Progenitor cell of endocrine pancreas (in vitro differentiated cells): ENCODE results near the gene CERK. TPM values are rescaled to one million over a fixed set of nuclear protein-coding genes. Genes with fewer than 3 reads are reported as not detected.
A peak's percentile ranks its signal among the peaks of the same experiment; 100 is the strongest.
"Not testable (repeated sequence)": the region's sequence is repeated elsewhere in the genome, so short reads cannot be mapped to it uniquely, and the experiment has no call there.

Experiments
- DNase-seq: peaks from one replicate; pipeline ENCODE4 v3.0.0; 2021; ENCODE audit warnings: low spot score; ENCODE audit not compliant: unreplicated experiment
- H3K27ac Mint-ChIP-seq: 2 replicates; pipeline ENCODE4 v1.8.0; 2021; ENCODE audit warnings: mild to moderate bottlenecking, moderate library complexity, mixed read lengths
- H3K27me3 Mint-ChIP-seq: 2 replicates; pipeline ENCODE4 v1.8.0; 2021; ENCODE audit warnings: mixed read lengths
- H3K36me3 Mint-ChIP-seq: 2 replicates; pipeline ENCODE4 v1.8.0; 2022; ENCODE audit warnings: mixed read lengths; ENCODE audit not compliant: insufficient read depth
- H3K4me1 Mint-ChIP-seq: 2 replicates; pipeline ENCODE4 v1.8.0; 2021; ENCODE audit warnings: low read depth, mixed read lengths
- H3K4me3 Mint-ChIP-seq: 2 replicates; pipeline ENCODE4 v1.8.0; 2021; ENCODE audit warnings: low read depth, mild to moderate bottlenecking, moderate library complexity, mixed read lengths
- H3K9me3 Mint-ChIP-seq: 2 replicates; pipeline ENCODE4 v1.8.0; 2021; ENCODE audit warnings: low read depth, mixed read lengths
- long read RNA-seq: library from polyadenylated mRNA; unstranded; transcript quantifications from one replicate; pipeline ENCODE4 v2.0.0, GENCODE V29; 2020
- total RNA-seq: library from RNA; stranded (reverse); gene quantifications from 2 replicates; pipeline ENCODE4 v1.2.1, GENCODE V29; 2021
- TF ChIP-seq, protein P1 (sequence below): fragments of 200-600 bp; sonication (generic); IDR thresholded peaks from one replicate; pipeline ENCODE4 v1.5.0; 2021; ENCODE audit warnings: antibody characterized with exemption, mild to moderate bottlenecking; ENCODE audit not compliant: unreplicated experiment

Gene CERK, protein sequence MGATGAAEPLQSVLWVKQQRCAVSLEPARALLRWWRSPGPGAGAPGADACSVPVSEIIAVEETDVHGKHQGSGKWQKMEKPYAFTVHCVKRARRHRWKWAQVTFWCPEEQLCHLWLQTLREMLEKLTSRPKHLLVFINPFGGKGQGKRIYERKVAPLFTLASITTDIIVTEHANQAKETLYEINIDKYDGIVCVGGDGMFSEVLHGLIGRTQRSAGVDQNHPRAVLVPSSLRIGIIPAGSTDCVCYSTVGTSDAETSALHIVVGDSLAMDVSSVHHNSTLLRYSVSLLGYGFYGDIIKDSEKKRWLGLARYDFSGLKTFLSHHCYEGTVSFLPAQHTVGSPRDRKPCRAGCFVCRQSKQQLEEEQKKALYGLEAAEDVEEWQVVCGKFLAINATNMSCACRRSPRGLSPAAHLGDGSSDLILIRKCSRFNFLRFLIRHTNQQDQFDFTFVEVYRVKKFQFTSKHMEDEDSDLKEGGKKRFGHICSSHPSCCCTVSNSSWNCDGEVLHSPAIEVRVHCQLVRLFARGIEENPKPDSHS
- 59.2 and 62.0 TPM in 2 replicates for total RNA-seq
- long read RNA-seq, partial matches to known transcripts: 19 of 31 reads
- long read RNA-seq, other reads (novel, unspliced or antisense): 12 of 31 reads

GRCh38 chr22:46737976-46738646, at the start of gene CERK:
Gene CERK (minus strand): TSS chr22:46738252. CDS start chr22:46738148, 104 bp downstream.
- DNase-seq: peak; percentile 34
- Mint-ChIP-seq H3K4me3 (peak within 1 kb of the TSS; percentile 85), H3K36me3 (no peaks in the 10 kb centered on the region), H3K9me3 (no peaks in the 10 kb centered on the region), H3K27ac (peak within 1 kb of the TSS; percentile 91), H3K27me3 (no peaks in the 10 kb centered on the region), H3K4me1 (peaks cover 26% of the 10 kb centered on the region)
- TF ChIP-seq, protein P1, sequence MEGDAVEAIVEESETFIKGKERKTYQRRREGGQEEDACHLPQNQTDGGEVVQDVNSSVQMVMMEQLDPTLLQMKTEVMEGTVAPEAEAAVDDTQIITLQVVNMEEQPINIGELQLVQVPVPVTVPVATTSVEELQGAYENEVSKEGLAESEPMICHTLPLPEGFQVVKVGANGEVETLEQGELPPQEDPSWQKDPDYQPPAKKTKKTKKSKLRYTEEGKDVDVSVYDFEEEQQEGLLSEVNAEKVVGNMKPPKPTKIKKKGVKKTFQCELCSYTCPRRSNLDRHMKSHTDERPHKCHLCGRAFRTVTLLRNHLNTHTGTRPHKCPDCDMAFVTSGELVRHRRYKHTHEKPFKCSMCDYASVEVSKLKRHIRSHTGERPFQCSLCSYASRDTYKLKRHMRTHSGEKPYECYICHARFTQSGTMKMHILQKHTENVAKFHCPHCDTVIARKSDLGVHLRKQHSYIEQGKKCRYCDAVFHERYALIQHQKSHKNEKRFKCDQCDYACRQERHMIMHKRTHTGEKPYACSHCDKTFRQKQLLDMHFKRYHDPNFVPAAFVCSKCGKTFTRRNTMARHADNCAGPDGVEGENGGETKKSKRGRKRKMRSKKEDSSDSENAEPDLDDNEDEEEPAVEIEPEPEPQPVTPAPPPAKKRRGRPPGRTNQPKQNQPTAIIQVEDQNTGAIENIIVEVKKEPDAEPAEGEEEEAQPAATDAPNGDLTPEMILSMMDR: no peak

DNA sequence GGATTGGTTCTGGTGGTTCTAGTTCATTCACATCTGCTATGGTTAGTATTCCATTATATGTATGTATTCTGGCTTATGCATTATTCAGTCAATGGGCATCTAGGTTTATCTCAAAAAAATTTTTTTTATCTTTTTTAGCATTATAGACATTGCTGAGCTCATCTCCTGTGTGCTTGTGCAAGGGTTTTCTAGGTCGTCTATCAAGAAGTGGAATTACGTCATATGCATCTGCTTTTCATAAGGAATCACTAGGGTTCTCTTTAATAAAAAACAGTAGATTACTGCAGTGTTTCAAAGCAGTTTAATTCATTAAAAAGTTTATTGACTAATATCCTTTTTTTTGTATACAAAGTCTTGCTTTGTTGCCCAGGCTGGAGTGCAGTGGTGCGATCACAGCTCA, 45.7 kb upstream of the CERK start:
- Mint-ChIP-seq H3K9me3 (no peaks in the 10 kb centered on the region), H3K4me3 (no peak overlapping the region), H3K27me3 (no peaks in the 10 kb centered on the region), H3K36me3 (peaks cover 2% of the 10 kb centered on the region), H3K27ac (no peak overlapping the region), H3K4me1 (no peaks in the 10 kb centered on the region)
- no peak for DNase-seq
- TF ChIP-seq, protein P1: no peak

- not testable (repeated sequence) for H3K27me3 Mint-ChIP-seq, DNase-seq, H3K9me3 Mint-ChIP-seq, H3K36me3 Mint-ChIP-seq, H3K4me1 Mint-ChIP-seq, H3K4me3 Mint-ChIP-seq, H3K27ac Mint-ChIP-seq
Observed at GRCh38 chr22:46782200-46782599, 44.1 kb upstream of the CERK start.

- TF ChIP-seq, protein P1: no peak
- Mint-ChIP-seq H3K4me3 (no peak overlapping the region), H3K9me3 (no peaks in the 10 kb centered on the region), H3K27ac (no peak overlapping the region), H3K4me1 (no peaks in the 10 kb centered on the region), H3K36me3 (peaks cover 1% of the 10 kb centered on the region), H3K27me3 (no peaks in the 10 kb centered on the region)
- DNase-seq: no peak
Observed at GRCh38 chr22:46781291-46781690, 43.2 kb upstream of the CERK start.

GRCh38 chr22:46780453-46780852, 42.4 kb upstream of the CERK start:
- DNase-seq: no peak
- Mint-ChIP-seq H3K9me3 (no peaks in the 10 kb centered on the region), H3K4me3 (no peak overlapping the region), H3K4me1 (peaks cover 6% of the 10 kb centered on the region), H3K27ac (no peak overlapping the region), H3K36me3 (peaks cover 1% of the 10 kb centered on the region), H3K27me3 (no peaks in the 10 kb centered on the region)
- TF ChIP-seq, protein P1: no peak
